Neural cell (in vitro differentiated cells): Measurements from ENCODE around the gene HECW1. TPM values are rescaled to one million over a fixed set of nuclear protein-coding genes. Genes with fewer than 3 reads are reported as not detected.
"Not testable (repeated sequence)": the region's sequence is repeated elsewhere in the genome, so short reads cannot be mapped to it uniquely, and the experiment has no call there.

Experiments used
- H2AFZ ChIP-seq: fragments of 200-600, 300-800 bp; sonication (generic), shearing (Covaris generic); 2 replicates; pipeline ENCODE4 v1.6.0; 2014; ENCODE audit warnings: low read depth, mild to moderate bottlenecking, antibody characterized with exemption, low read length, moderate library complexity
- H3F3A ChIP-seq: fragments of 200-600 bp; shearing (Covaris generic); 2 replicates; pipeline ENCODE4 v1.6.1; 2016; ENCODE audit warnings: mild to moderate bottlenecking, moderate library complexity, mixed read lengths, antibody characterized with exemption, low read length; ENCODE audit not compliant: insufficient read depth, poor library complexity, severe bottlenecking
- H3K27ac ChIP-seq: fragments of 200-600, 300-800 bp; sonication (generic), shearing (Covaris generic); 2 replicates; pipeline ENCODE4 v1.5.1; 2014; ENCODE audit warnings: mild to moderate bottlenecking, low read length, moderate library complexity
- H3K27me3 ChIP-seq: fragments of 300-800, 200-600 bp; sonication (generic), shearing (Covaris generic); 2 replicates; pipeline ENCODE4 v1.6.0; 2014; ENCODE audit warnings: mild to moderate bottlenecking, low read depth, low read length, moderate library complexity; ENCODE audit not compliant: insufficient read depth
- H3K36me3 ChIP-seq: fragments of 300-800, 200-600 bp; sonication (generic), shearing (Covaris generic); 2 replicates; pipeline ENCODE4 v1.5.1; 2014; ENCODE audit warnings: mild to moderate bottlenecking, antibody characterized with exemption, low read length, moderate library complexity; ENCODE audit not compliant: insufficient read depth
- H3K4me2 ChIP-seq: fragments of 300-800, 200-600 bp; sonication (generic), shearing (Covaris generic); 2 replicates; pipeline ENCODE4 v1.6.0; 2014; ENCODE audit warnings: mild to moderate bottlenecking, low read length
- H3K4me3 ChIP-seq: fragments of 300-800, 200-600 bp; sonication (generic), shearing (Covaris generic); 2 replicates; pipeline ENCODE4 v1.5.1; 2014; ENCODE audit warnings: mild to moderate bottlenecking, low read length, moderate library complexity
- H3K79me2 ChIP-seq: fragments of 200-600 bp; shearing (Covaris generic); replicated peaks from 2 replicates; pipeline ENCODE4 v1.6.0; 2014; ENCODE audit warnings: mild to moderate bottlenecking, low read length, moderate library complexity; ENCODE audit not compliant: insufficient read depth
- H3K9ac ChIP-seq: fragments of 300-800, 200-600 bp; sonication (generic), shearing (Covaris generic); 2 replicates; pipeline ENCODE4 v1.6.1; 2016; ENCODE audit warnings: mild to moderate bottlenecking, low read length, mixed read lengths
- H3K9me2 ChIP-seq: fragments of 200-600 bp; shearing (Covaris generic); 2 replicates; pipeline ENCODE4 v1.6.1; 2016; ENCODE audit warnings: mild to moderate bottlenecking, low read length, mixed read lengths; ENCODE audit not compliant: insufficient read depth
- H3K9me3 ChIP-seq: fragments of 200-600, 300-800 bp; sonication (generic), shearing (Covaris generic); 2 replicates; pipeline ENCODE4 v1.6.1; 2016; ENCODE audit warnings: mild to moderate bottlenecking, mixed run types, low read length, moderate library complexity, mixed read lengths
- H4K20me1 ChIP-seq: fragments of 200-600 bp; shearing (Covaris generic); 2 replicates; pipeline ENCODE4 v1.6.1; 2016; ENCODE audit warnings: mild to moderate bottlenecking, mixed run types; ENCODE audit not compliant: insufficient read depth
- CTCF ChIP-seq: fragments of 450-650 bp; IDR thresholded peaks from 2 replicates; pipeline ENCODE4 v1.5.1; 2014; ENCODE audit warnings: antibody characterized with exemption, mild to moderate bottlenecking, moderate library complexity; ENCODE audit not compliant: poor library complexity, severe bottlenecking
- EP300 ChIP-seq: fragments of 450-650 bp; conservative IDR thresholded peaks from 2 replicates; pipeline ENCODE4 v1.6.1; 2014; ENCODE audit warnings: antibody characterized with exemption, mild to moderate bottlenecking, moderate library complexity; ENCODE audit not compliant: poor library complexity, severe bottlenecking
- EZH2 ChIP-seq: fragments of 200-600, 300-800 bp; shearing (Covaris generic), sonication (generic); IDR thresholded peaks from 2 replicates; pipeline ENCODE4 v1.6.1; 2014; ENCODE audit warnings: antibody characterized with exemption, low read length, borderline replicate concordance, mild to moderate bottlenecking; ENCODE audit not compliant: insufficient read depth, poor library complexity, severe bottlenecking
- MXI1 ChIP-seq: fragments of 450-650 bp; conservative IDR thresholded peaks from 2 replicates; pipeline ENCODE4 v1.6.1; 2014; ENCODE audit warnings: antibody characterized with exemption, mild to moderate bottlenecking; ENCODE audit not compliant: poor library complexity, severe bottlenecking
- POLR2AphosphoS5 ChIP-seq: IDR thresholded peaks from 2 replicates; pipeline ENCODE4 v1.6.1; 2012
- RAD21 ChIP-seq: fragments of 450-650 bp; conservative IDR thresholded peaks from 2 replicates; pipeline ENCODE4 v1.6.1; 2014; ENCODE audit warnings: antibody characterized with exemption, mild to moderate bottlenecking, moderate library complexity
- REST ChIP-seq: IDR thresholded peaks from 2 replicates; pipeline ENCODE4 v1.6.1; 2012; ENCODE audit warnings: borderline replicate concordance
- SMC3 ChIP-seq: fragments of 450-650 bp; conservative IDR thresholded peaks from 2 replicates; pipeline ENCODE4 v1.6.1; 2014; ENCODE audit warnings: antibody characterized with exemption, mild to moderate bottlenecking, moderate library complexity; ENCODE audit not compliant: poor library complexity
- TAF1 ChIP-seq: IDR thresholded peaks from 2 replicates; pipeline ENCODE4 v1.6.1; 2012; ENCODE audit warnings: low read depth
- polyA plus RNA-seq: library from polyadenylated mRNA; depleted of rRNA; stranded (reverse); fragments of >200 nt; gene quantifications from 2 replicates; pipeline ENCODE4 v1.2.3, GENCODE V29; 2014

HECW1 gene
- polyA plus RNA-seq, 1 donor from 2014 or later, result 13.8 TPM

GRCh38 chr7:43337811-43338210, 225.4 kb downstream of the HECW1 start:
- Histone ChIP-seq H3K9ac (no peak overlapping the region), H4K20me1 (no peaks in the 10 kb centered on the region), H3K9me2 (no peaks in the 10 kb centered on the region), H3K4me2 (no peak overlapping the region), H3K27me3 (no peaks in the 10 kb centered on the region), H3K27ac (no peak overlapping the region), H3F3A (no peaks in the 10 kb centered on the region), H2AFZ (no peak overlapping the region), H3K9me3 (no peaks in the 10 kb centered on the region), H3K36me3 (no peaks in the 10 kb centered on the region), H3K4me3 (no peak overlapping the region), H3K79me2 (no peaks in the 10 kb centered on the region)
- no peak for TF ChIP-seq CTCF
- no peak for TF ChIP-seq EP300
- no peak for TF ChIP-seq POLR2AphosphoS5
- no peak for TF ChIP-seq RAD21
- TF ChIP-seq EZH2, result no peak
- no peak for TF ChIP-seq REST
- no peak for TF ChIP-seq TAF1
- no peak for TF ChIP-seq MXI1
- TF ChIP-seq SMC3, result no peak

- Histone ChIP-seq H3K27ac (no peak overlapping the region), H4K20me1 (no peaks in the 10 kb centered on the region), H3K27me3 (no peaks in the 10 kb centered on the region), H3K9ac (no peak overlapping the region), H3K4me2 (no peak overlapping the region), H2AFZ (no peak overlapping the region), H3K79me2 (no peaks in the 10 kb centered on the region), H3K4me3 (no peak overlapping the region), H3K9me3 (no peaks in the 10 kb centered on the region), H3K9me2 (no peaks in the 10 kb centered on the region), H3F3A (no peaks in the 10 kb centered on the region), H3K36me3 (no peaks in the 10 kb centered on the region)
- TF ChIP-seq POLR2AphosphoS5, result no peak
- TF ChIP-seq EP300, result no peak
- TF ChIP-seq RAD21, result no peak
- TF ChIP-seq SMC3, result no peak
- TF ChIP-seq CTCF, result no peak
- TF ChIP-seq EZH2, result no peak
- TF ChIP-seq TAF1, result no peak
- TF ChIP-seq REST, result no peak
- TF ChIP-seq MXI1, result no peak
Measured at GRCh38 chr7:43341132-43341531, 228.7 kb downstream of the HECW1 start.

GRCh38 chr7:43343417-43343816, 231.0 kb downstream of the HECW1 start:
- not testable (repeated sequence) for H3K9ac ChIP-seq, H3K27me3 ChIP-seq, H3K9me3 ChIP-seq, H2AFZ ChIP-seq, H3K4me3 ChIP-seq, H3K36me3 ChIP-seq, H3F3A ChIP-seq, H4K20me1 ChIP-seq, H3K9me2 ChIP-seq, H3K27ac ChIP-seq, H3K79me2 ChIP-seq, H3K4me2 ChIP-seq
